ENCODE results near the gene IGFBP5.

GRCh38 chr2:216700088-216700567 is 4.8 kb upstream of the IGFBP5 start:
- TF ChIP-seq POLR2A (IDR thresholded peaks at IDR 0.05) (no peak), CTCF (IDR thresholded peaks at IDR 0.05 in 4 of 5, conservative IDR thresholded peaks at IDR 0.05 in 1 of 5) (no peak)
